Lung (tissue), 16 donors: ENCODE measurements around the gene UTP11. TPM values are rescaled to one million over a fixed set of nuclear protein-coding genes. Genes with fewer than 3 reads are reported as not detected.
"Not testable (repeated sequence)": the region's sequence is repeated elsewhere in the genome, so short reads cannot be mapped to it uniquely, and the experiment has no call there.

ENCODE experiments used
- ATAC-seq: fragments of 200-7000 bp; cut with Tn5 transposase; one replicate; pipeline ENCODE4 v1.9.1; 2020; ENCODE audit warnings: moderate number of reproducible peaks; ENCODE audit not compliant: insufficient read depth, low FRiP score
- DNase-seq, 3 donors: peaks; one replicate each; pipeline ENCODE4 v3.0.0-alpha.2; 2013 to 2017
- H3K27ac ChIP-seq, 2 donors: one replicate each; pipeline ENCODE4 v1.5.1; 2013; ENCODE audit warnings: mild to moderate bottlenecking in 2 of 2, moderate library complexity in 2 of 2, control low read depth in 1 of 2, inconsistent platforms in 1 of 2, low read depth in 1 of 2, low read length in 1 of 2
- H3K27me3 ChIP-seq, 3 donors: one replicate each; pipeline ENCODE4 v1.5.1; 2013; ENCODE audit warnings: low read length in 2 of 3; ENCODE audit not compliant: control insufficient read depth in 3 of 3, insufficient read depth in 3 of 3
- H3K36me3 ChIP-seq, 4 donors: one replicate each; pipeline ENCODE4 v1.5.1; 2013; ENCODE audit warnings: low read length in 4 of 4, mild to moderate bottlenecking in 1 of 4, moderate library complexity in 1 of 4; ENCODE audit not compliant: control insufficient read depth in 4 of 4, insufficient read depth in 4 of 4
- H3K4me1 ChIP-seq, 5 donors: one replicate each; pipeline ENCODE4 v1.5.1; 2013; ENCODE audit warnings: low read length in 5 of 5, mild to moderate bottlenecking in 2 of 5, moderate library complexity in 1 of 5; ENCODE audit not compliant: control insufficient read depth in 5 of 5, insufficient read depth in 5 of 5
- H3K4me3 ChIP-seq: one replicate; pipeline ENCODE4 v1.5.1; 2013; ENCODE audit warnings: mild to moderate bottlenecking, control low read depth, moderate library complexity
- H3K9ac ChIP-seq, 2 donors: one replicate each; pipeline ENCODE4 v1.5.1; 2013; ENCODE audit warnings: low read length in 2 of 2, control low read depth in 1 of 2; ENCODE audit not compliant: insufficient read depth in 1 of 2
- H3K9me3 ChIP-seq, 4 donors: one replicate each; pipeline ENCODE4 v1.5.1; 2013; ENCODE audit warnings: low read length in 3 of 4, mild to moderate bottlenecking in 1 of 4, moderate library complexity in 1 of 4; ENCODE audit not compliant: control insufficient read depth in 4 of 4, insufficient read depth in 3 of 4
- WGBS, 2 donors: extraction: QIAGEN DNeasy Blood & Tissue Kit; methylation state at CpG; one replicate each; pipeline ENCODE4 v1.1.7; 2013; 5-methylcytosine and 5-hydroxymethylcytosine counted together
- long read RNA-seq, 5 donors: transcript quantifications; one replicate each; lab custom pipeline, GENCODE V29; 2026
- polyA plus RNA-seq, 2 donors: library from polyadenylated mRNA; stranded (reverse); fragments of 200-250 nt; gene quantifications; one replicate each; pipeline ENCODE4 v1.2.1, GENCODE V29; 2013
- total RNA-seq, 2 donors: library from RNA; depleted of rRNA in 1 of 2; stranded (reverse); fragments of >200 nt in 1 of 2; gene quantifications; one replicate each; pipeline ENCODE4 v1.2.1, GENCODE V29; 2014 to 2021
- TF ChIP-seq, protein P1 (sequence below): IDR thresholded peaks from 2 replicates; pipeline ENCODE4 v1.5.1; 2012; ENCODE audit warnings: mild to moderate bottlenecking; ENCODE audit errors: control extremely low read depth, extremely low read depth
- donor health status: control.
- donor health status: control.
- donor health status: Bipolar disorder and iron deficiency.
- donor health status: healthy.
- donor health status: DM: yes; HTN: yes; CAD: no.

UTP11 gene, protein sequence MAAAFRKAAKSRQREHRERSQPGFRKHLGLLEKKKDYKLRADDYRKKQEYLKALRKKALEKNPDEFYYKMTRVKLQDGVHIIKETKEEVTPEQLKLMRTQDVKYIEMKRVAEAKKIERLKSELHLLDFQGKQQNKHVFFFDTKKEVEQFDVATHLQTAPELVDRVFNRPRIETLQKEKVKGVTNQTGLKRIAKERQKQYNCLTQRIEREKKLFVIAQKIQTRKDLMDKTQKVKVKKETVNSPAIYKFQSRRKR
- 10 to 100 TPM; 27.3 to 31.2 TPM for total RNA-seq
- 10 to 100 TPM; 31.0 to 33.7 TPM for polyA plus RNA-seq
- long read RNA-seq, donor 1, transcript UTP11-201 (8 exons, 2,019 nt), result major isoform, 28 of 30 reads
- long read RNA-seq, donor 1, partial matches to known transcripts, result 0 of 30 reads
- long read RNA-seq, donor 1, other reads (novel, unspliced or antisense), result 0 of 30 reads
- long read RNA-seq, donor 2, transcript UTP11-201 (8 exons, 2,019 nt), result major isoform, 10 of 12 reads
- long read RNA-seq, donor 2, partial matches to known transcripts, result 0 of 12 reads
- long read RNA-seq, donor 2, other reads (novel, unspliced or antisense), result 0 of 12 reads
- long read RNA-seq, donor 3, transcript UTP11-201 (8 exons, 2,019 nt), result major isoform, 16 of 22 reads
- long read RNA-seq, donor 3, partial matches to known transcripts, result 6 of 22 reads
- long read RNA-seq, donor 3, other reads (novel, unspliced or antisense), result 0 of 22 reads
- long read RNA-seq, donor 4, transcript UTP11-201 (8 exons, 2,019 nt), result major isoform, 9 of 19 reads
- long read RNA-seq, donor 4, partial matches to known transcripts, result 9 of 19 reads
- long read RNA-seq, donor 4, other reads (novel, unspliced or antisense), result 0 of 19 reads
- long read RNA-seq, donor 5, transcript UTP11-201 (8 exons, 2,019 nt), result major isoform, 21 of 30 reads
- long read RNA-seq, donor 5, partial matches to known transcripts, result 5 of 30 reads
- long read RNA-seq, donor 5, other reads (novel, unspliced or antisense), result 0 of 30 reads

DNA sequence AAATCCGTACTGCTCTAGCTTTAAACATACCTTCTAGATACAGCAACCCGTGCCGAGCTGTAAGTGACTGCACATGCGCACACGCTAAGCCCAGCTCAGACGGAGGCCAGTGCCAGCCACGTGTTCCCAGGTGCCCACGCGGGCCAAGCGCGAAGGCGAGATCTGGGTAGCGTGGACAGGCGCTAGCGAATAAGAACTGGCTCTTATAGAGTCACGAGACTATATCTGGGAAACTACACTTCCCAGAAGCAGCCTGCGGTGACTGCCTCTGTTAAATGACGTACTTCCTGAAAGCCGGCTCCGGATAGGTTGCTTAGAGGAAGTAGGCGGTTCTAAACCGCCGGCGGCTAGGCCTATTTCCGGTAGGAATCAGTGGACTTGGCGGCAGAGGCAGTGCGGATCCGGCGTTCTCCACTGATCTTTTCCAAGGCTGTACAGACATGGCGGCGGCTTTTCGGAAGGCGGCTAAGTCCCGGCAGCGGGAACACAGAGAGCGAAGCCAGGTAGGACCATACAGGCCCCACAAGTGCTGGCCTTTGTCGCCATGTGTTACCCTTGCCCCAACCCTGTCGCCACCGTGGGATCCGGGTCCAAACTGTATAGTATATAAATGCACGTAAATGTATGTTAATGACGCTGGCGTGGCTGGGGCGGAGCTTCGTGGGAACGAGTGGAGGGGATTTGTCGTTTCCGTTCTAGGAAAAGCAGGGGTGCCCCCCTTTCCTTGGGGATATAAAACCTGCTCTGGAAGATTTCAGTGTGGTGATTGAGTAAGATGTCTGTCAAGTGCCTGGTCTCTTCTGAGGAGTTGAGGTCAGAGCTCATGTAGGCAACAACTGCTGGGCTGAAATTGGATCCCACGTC lies at the start of gene UTP11:
Gene UTP11 (plus strand): TSS at position 372 of the 864 bp plus-strand sequence. CDS start 69 bp downstream, at position 441.
- Histone ChIP-seq H3K9me3 (no peaks in the 10 kb centered on the region), H3K27me3 (no peaks in the 10 kb centered on the region), H3K9ac (peak within 1 kb of the TSS; percentile 78 to 89), H3K36me3 (peaks cover 1 to 6% (median 4%) of the 10 kb centered on the region in 4 donors), H3K4me1 (peaks cover 4 to 44% (median 22%) of the 10 kb centered on the region in 5 donors), H3K27ac (peak within 1 kb of the TSS; percentile 80 to 96), H3K4me3 (peak within 1 kb of the TSS; percentile 80)
- peak; percentile 97 for ATAC-seq
- TF ChIP-seq, protein P1, sequence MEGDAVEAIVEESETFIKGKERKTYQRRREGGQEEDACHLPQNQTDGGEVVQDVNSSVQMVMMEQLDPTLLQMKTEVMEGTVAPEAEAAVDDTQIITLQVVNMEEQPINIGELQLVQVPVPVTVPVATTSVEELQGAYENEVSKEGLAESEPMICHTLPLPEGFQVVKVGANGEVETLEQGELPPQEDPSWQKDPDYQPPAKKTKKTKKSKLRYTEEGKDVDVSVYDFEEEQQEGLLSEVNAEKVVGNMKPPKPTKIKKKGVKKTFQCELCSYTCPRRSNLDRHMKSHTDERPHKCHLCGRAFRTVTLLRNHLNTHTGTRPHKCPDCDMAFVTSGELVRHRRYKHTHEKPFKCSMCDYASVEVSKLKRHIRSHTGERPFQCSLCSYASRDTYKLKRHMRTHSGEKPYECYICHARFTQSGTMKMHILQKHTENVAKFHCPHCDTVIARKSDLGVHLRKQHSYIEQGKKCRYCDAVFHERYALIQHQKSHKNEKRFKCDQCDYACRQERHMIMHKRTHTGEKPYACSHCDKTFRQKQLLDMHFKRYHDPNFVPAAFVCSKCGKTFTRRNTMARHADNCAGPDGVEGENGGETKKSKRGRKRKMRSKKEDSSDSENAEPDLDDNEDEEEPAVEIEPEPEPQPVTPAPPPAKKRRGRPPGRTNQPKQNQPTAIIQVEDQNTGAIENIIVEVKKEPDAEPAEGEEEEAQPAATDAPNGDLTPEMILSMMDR, result no peak
- WGBS, 2 donors, result 1% methylated on average over 49 of the region's 49 CpGs
- DNase-seq, result peak; percentile 97 to 99 (median 99)

DNA sequence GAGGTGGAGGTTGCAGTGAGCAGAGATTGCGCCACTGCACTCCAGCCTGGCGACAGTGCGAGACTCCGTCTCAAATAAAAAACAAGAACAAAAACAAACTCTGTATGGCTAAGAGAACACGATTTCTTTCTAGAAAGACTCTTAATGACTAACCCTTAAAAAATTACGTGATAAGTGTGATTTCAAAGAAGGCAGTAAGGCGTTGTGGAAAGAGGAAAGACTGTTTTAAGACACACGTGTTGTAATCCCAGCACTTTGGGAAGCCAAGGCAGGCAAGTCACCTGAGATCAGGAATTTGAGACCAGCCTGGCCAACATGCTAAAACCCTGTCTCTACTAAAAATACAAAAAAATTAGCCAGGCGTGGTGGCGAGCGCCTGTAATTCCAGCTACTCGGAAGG lies 48.4 kb upstream of the UTP11 start:
- H3K9me3 ChIP-seq, DNase-seq, ATAC-seq, H3K4me3 ChIP-seq, H3K27ac ChIP-seq, H3K27me3 ChIP-seq, H3K9ac ChIP-seq, H3K4me1 ChIP-seq: not testable (repeated sequence)
- 83 to 84% methylated on average over 12 of the region's 12 CpGs for WGBS, 2 donors
- peaks cover 18 to 42% (median 31%) of the 10 kb centered on the region in 4 donors for H3K36me3 ChIP-seq

DNA sequence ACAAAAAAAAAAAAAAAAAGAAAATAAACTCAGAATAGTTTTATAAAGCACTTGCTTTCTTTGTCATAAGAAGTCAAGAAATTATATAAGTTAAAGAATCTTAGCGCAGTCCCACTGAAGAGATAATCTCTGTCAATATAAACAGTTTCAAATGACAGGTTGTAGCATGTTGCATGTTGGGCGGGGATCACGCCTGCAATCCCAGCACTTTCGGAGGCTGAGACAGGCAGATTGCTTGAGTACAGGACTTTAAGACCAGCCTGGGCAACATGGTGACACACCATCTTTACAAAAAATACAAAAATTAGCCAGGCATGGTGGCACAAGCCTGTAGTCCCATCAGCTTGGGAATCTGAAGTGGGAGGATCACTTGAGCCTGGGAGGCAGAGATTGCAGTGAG lies 47.2 kb upstream of the UTP11 start:
- DNase-seq (no peak), ATAC-seq (no peak)
- no peaks in the 10 kb centered on the region for H3K27me3 ChIP-seq
- no peaks in the 10 kb centered on the region for H3K4me1 ChIP-seq
- no peak overlapping the region for H3K9ac ChIP-seq
- 95 to 98% methylated on average over 4 of the region's 4 CpGs for WGBS, 2 donors
- no peaks in the 10 kb centered on the region for H3K9me3 ChIP-seq
- no peak overlapping the region for H3K27ac ChIP-seq
- peaks cover 22 to 41% (median 36%) of the 10 kb centered on the region in 4 donors for H3K36me3 ChIP-seq
- TF ChIP-seq, protein P1, result no peak
- no peak overlapping the region for H3K4me3 ChIP-seq

DNA sequence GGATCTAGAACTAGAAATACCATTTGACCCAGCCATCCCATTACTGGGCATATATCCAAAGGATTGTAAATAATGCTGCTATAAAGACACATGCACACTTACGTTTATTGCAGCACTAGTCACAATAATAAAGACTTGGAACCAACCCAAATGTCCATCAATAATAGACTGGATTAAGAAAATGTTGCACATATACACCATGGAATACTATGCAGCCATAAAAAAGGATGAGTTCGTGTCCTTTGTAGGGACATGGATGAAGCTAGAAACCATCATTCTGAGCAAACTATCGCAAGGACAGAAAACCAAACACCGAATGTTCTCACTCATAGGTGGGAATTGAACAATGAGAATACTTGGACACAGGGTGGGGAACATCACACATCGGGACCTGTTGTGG lies 38.9 kb upstream of the UTP11 start:
- not testable (repeated sequence) for H3K4me3 ChIP-seq, H3K9me3 ChIP-seq, H3K27ac ChIP-seq, DNase-seq, H3K9ac ChIP-seq, H3K4me1 ChIP-seq, ATAC-seq, H3K27me3 ChIP-seq
- peaks cover 14 to 43% (median 30%) of the 10 kb centered on the region in 4 donors for H3K36me3 ChIP-seq
- WGBS, 2 donors, result 94% methylated on average over 5 of the region's 5 CpGs
